H9 (cell line): ENCODE measurements around the gene BCAS3. TPM values are rescaled to one million over a fixed set of nuclear protein-coding genes. Genes with fewer than 3 reads are reported as not detected.

ENCODE experiments used
- DNase-seq: peaks from one replicate; pipeline ENCODE4 v3.0.0-alpha.2; 2017
- H2AFZ ChIP-seq: one replicate; pipeline ENCODE4 v1.6.1; 2013; ENCODE audit warnings: mild to moderate bottlenecking, low read length, control low read depth, moderate library complexity
- H2AK5ac ChIP-seq: 2 replicates; pipeline ENCODE4 v1.6.1; 2013; ENCODE audit warnings: low read length, control low read depth, mixed read lengths; ENCODE audit not compliant: insufficient read length
- H2BK120ac ChIP-seq: one replicate; pipeline ENCODE4 v1.6.1; 2013; ENCODE audit warnings: low read depth, mild to moderate bottlenecking, low read length, control low read depth, inconsistent platforms; ENCODE audit not compliant: poor library complexity, severe bottlenecking
- H2BK12ac ChIP-seq: 2 replicates; pipeline ENCODE4 v1.6.1; 2013; ENCODE audit warnings: low read length, control low read depth, mixed read lengths, low read depth; ENCODE audit not compliant: insufficient read length
- H2BK15ac ChIP-seq: 2 replicates; pipeline ENCODE4 v1.6.1; 2013; ENCODE audit warnings: low read depth, low read length, control low read depth
- H2BK20ac ChIP-seq: one replicate; pipeline ENCODE4 v1.6.1; 2013; ENCODE audit warnings: low read depth, mild to moderate bottlenecking, low read length, control low read depth, inconsistent platforms; ENCODE audit not compliant: poor library complexity, severe bottlenecking
- H2BK5ac ChIP-seq: 2 replicates; pipeline ENCODE4 v1.6.1; 2013; ENCODE audit warnings: low read length, control low read depth, mixed read lengths; ENCODE audit not compliant: insufficient read length
- H3K14ac ChIP-seq: 2 replicates; pipeline ENCODE4 v1.6.1; 2013; ENCODE audit warnings: low read length, control low read depth; ENCODE audit not compliant: insufficient read depth
- H3K18ac ChIP-seq: 2 replicates; pipeline ENCODE4 v1.6.1; 2013; ENCODE audit warnings: low read depth, mild to moderate bottlenecking, mixed read lengths, low read length, control low read depth; ENCODE audit not compliant: insufficient read length
- H3K23ac ChIP-seq: 2 replicates; pipeline ENCODE4 v1.6.1; 2013; ENCODE audit warnings: low read length, control low read depth, mixed read lengths, low read depth; ENCODE audit not compliant: insufficient read length
- H3K23me2 ChIP-seq: 2 replicates; pipeline ENCODE4 v1.6.1; 2013; ENCODE audit warnings: low read depth, mild to moderate bottlenecking, mixed read lengths, low read length, control low read depth; ENCODE audit not compliant: insufficient read length, poor library complexity, severe bottlenecking
- H3K27ac ChIP-seq: 2 replicates; pipeline ENCODE4 v1.5.1; 2013; ENCODE audit warnings: low read length, control low read depth, mixed read lengths, low read depth; ENCODE audit not compliant: insufficient read length
- H3K27me3 ChIP-seq: 2 replicates; pipeline ENCODE4 v1.6.1; 2013; ENCODE audit warnings: low read length, control low read depth, inconsistent platforms; ENCODE audit not compliant: insufficient read depth
- H3K4ac ChIP-seq: 2 replicates; pipeline ENCODE4 v1.6.1; 2013; ENCODE audit warnings: low read depth, mild to moderate bottlenecking, control low read depth, inconsistent platforms, low read length, moderate library complexity
- H3K4me1 ChIP-seq: 2 replicates; pipeline ENCODE4 v1.6.1; 2013; ENCODE audit warnings: low read length, control low read depth, inconsistent platforms; ENCODE audit not compliant: insufficient read depth
- H3K4me2 ChIP-seq: 2 replicates; pipeline ENCODE4 v1.6.1; 2013; ENCODE audit warnings: low read length, control low read depth, mixed read lengths; ENCODE audit not compliant: insufficient read length, insufficient read depth
- H3K56ac ChIP-seq: 2 replicates; pipeline ENCODE4 v1.6.1; 2013; ENCODE audit warnings: low read depth, mild to moderate bottlenecking, mixed read lengths, low read length, control low read depth; ENCODE audit not compliant: insufficient read length
- H3K79me1 ChIP-seq: 2 replicates; pipeline ENCODE4 v1.6.1; 2013; ENCODE audit warnings: low read depth, mild to moderate bottlenecking, moderate library complexity, low read length, control low read depth, inconsistent platforms; ENCODE audit not compliant: insufficient read depth, poor library complexity, severe bottlenecking
- H3K79me2 ChIP-seq: 2 replicates; pipeline ENCODE4 v1.6.1; 2013; ENCODE audit warnings: low read length, control low read depth, inconsistent platforms; ENCODE audit not compliant: insufficient read depth
- H3K9ac ChIP-seq: 2 replicates; pipeline ENCODE4 v1.6.1; 2013; ENCODE audit warnings: low read length, control low read depth, mixed read lengths; ENCODE audit not compliant: insufficient read length; ENCODE audit errors: extremely low read depth
- H3K9me3 ChIP-seq: one replicate; pipeline ENCODE4 v1.6.1; 2013; ENCODE audit warnings: low read depth, low read length, inconsistent platforms; ENCODE audit not compliant: control insufficient read depth
- H3T11ph ChIP-seq: one replicate; pipeline ENCODE4 v1.6.1; 2013; ENCODE audit warnings: mild to moderate bottlenecking, low read length, control low read depth, inconsistent platforms
- H4K20me1 ChIP-seq: one replicate; pipeline ENCODE4 v1.6.1; 2013; ENCODE audit not compliant: control insufficient read depth, insufficient read length, insufficient read depth
- H4K5ac ChIP-seq: 2 replicates; pipeline ENCODE4 v1.6.1; 2013; ENCODE audit warnings: low read depth, mild to moderate bottlenecking, mixed read lengths, low read length, control low read depth; ENCODE audit not compliant: insufficient read length
- H4K8ac ChIP-seq: replicated peaks from 2 replicates; pipeline ENCODE4 v1.6.1; 2013; ENCODE audit warnings: low read length, control low read depth, mixed read lengths, low read depth; ENCODE audit not compliant: insufficient read length
- H4K91ac ChIP-seq: 2 replicates; pipeline ENCODE4 v1.6.1; 2013; ENCODE audit warnings: low read depth, mild to moderate bottlenecking, moderate library complexity, mixed read lengths, low read length, control low read depth; ENCODE audit not compliant: insufficient read length
- H3K27ac Mint-ChIP-seq, 3 experiments: 2 replicates in 2 of 3; 3 replicates in 1 of 3; pipeline ENCODE4 v1.8.0; 2020 to 2021; ENCODE audit warnings: mixed read lengths in 3 of 3, mild to moderate bottlenecking in 1 of 3, moderate library complexity in 1 of 3
- H3K27me3 Mint-ChIP-seq: 2 replicates; pipeline ENCODE4 v1.8.0; 2021; ENCODE audit warnings: low read depth, mild to moderate bottlenecking, moderate library complexity, mixed read lengths
- H3K36me3 Mint-ChIP-seq, 3 experiments: 2 replicates in 2 of 3; 3 replicates in 1 of 3; pipeline ENCODE4 v1.8.0; 2020 to 2021; ENCODE audit warnings: low read depth in 3 of 3, mixed read lengths in 3 of 3; ENCODE audit not compliant: insufficient read depth in 1 of 3
- H3K4me1 Mint-ChIP-seq, 2 experiments: 2 replicates each; pipeline ENCODE4 v1.8.0; 2020; ENCODE audit warnings: mixed read lengths in 2 of 2
- H3K4me3 Mint-ChIP-seq, 2 experiments: 2 replicates in 1 of 2; 3 replicates in 1 of 2; pipeline ENCODE4 v1.8.0; 2020 to 2021; ENCODE audit warnings: mild to moderate bottlenecking in 2 of 2, mixed read lengths in 2 of 2, moderate library complexity in 1 of 2
- H3K9me3 Mint-ChIP-seq, 2 experiments: 2 replicates in 1 of 2; 3 replicates in 1 of 2; pipeline ENCODE4 v1.8.0; 2020; ENCODE audit warnings: mild to moderate bottlenecking in 2 of 2, mixed read lengths in 2 of 2, moderate library complexity in 1 of 2
- CTCF ChIP-seq: fragments of 200-600 bp; sonication (generic); conservative IDR thresholded peaks from 3 replicates; pipeline ENCODE4 v1.8.0; 2021; ENCODE audit warnings: antibody characterized with exemption, mild to moderate bottlenecking
- WGBS: extraction: QIAGEN DNeasy Blood & Tissue Kit; methylation state at CpG from one replicate; pipeline ENCODE4 v1.1.7; 2013; ENCODE audit warnings: missing lambda C conversion rate, low lambda C conversion rate, mixed read lengths; ENCODE audit not compliant: insufficient read length; ENCODE audit errors: extremely low coverage; 5-methylcytosine and 5-hydroxymethylcytosine counted together
- total RNA-seq: library from RNA; stranded (reverse); gene quantifications from 2 replicates; pipeline ENCODE4 v1.2.1, GENCODE V29; 2021

The BCAS3 gene
- total RNA-seq, 1 experiment from 2014 or later: 22.4 TPM

GRCh38 chr17:61309362-61310256, 632.0 kb downstream of the BCAS3 start:
- Histone ChIP-seq H2BK5ac (no peak overlapping the region), H3K23ac (no peak overlapping the region), H4K8ac (no peak overlapping the region), H2BK20ac (no peak overlapping the region), H2BK12ac (no peak overlapping the region), H3K23me2 (no peaks in the 10 kb centered on the region), H2AFZ (no peak overlapping the region), H3K79me2 (no peaks in the 10 kb centered on the region), H4K20me1 (no peaks in the 10 kb centered on the region), H3K9ac (no peak overlapping the region), H3K27ac (no peak overlapping the region), H2AK5ac (no peak overlapping the region), H3K14ac (no peak overlapping the region), H3K27me3 (no peaks in the 10 kb centered on the region), H2BK15ac (no peak overlapping the region), H2BK120ac (no peak overlapping the region), H3K79me1 (no peaks in the 10 kb centered on the region), H3K9me3 (no peaks in the 10 kb centered on the region), H3T11ph (no peak overlapping the region), H3K18ac (no peak overlapping the region), H4K91ac (no peak overlapping the region), H4K5ac (no peak overlapping the region), H3K4ac (no peak overlapping the region), H3K4me2 (no peak overlapping the region), H3K4me1 (peaks cover 4% of the 10 kb centered on the region; the same call in 1 of the 2 replicates), H3K56ac (no peak overlapping the region)
- H3K27me3 Mint-ChIP-seq: no peaks in the 10 kb centered on the region
- no peaks in the 10 kb centered on the region for H3K9me3 Mint-ChIP-seq
- DNase-seq: no peak
- H3K36me3 Mint-ChIP-seq: no peaks in the 10 kb centered on the region
- peaks cover 15 to 17% of the 10 kb centered on the region in 2 experiments for H3K4me1 Mint-ChIP-seq
- no peak overlapping the region for H3K27ac Mint-ChIP-seq
- no peak for TF ChIP-seq CTCF
- no peak overlapping the region for H3K4me3 Mint-ChIP-seq
- no CpG with 5 or more reads among the region's 13 CpGs for WGBS
